HEK293 (cell line): Measurements from ENCODE around the gene CHIT1.

Source experiments
- CTCF ChIA-PET: fragments of 350-600 bp; formaldehyde crosslinking; extraction: SDS; loops from one replicate; lab custom pipeline; 2021; ENCODE audit warnings: antibody characterized with exemption; lab: Yijun Ruan, JAX
- POLR2A ChIA-PET: fragments of 300-600 bp; formaldehyde crosslinking; extraction: SDS; loops from one replicate; lab custom pipeline; 2020; ENCODE audit warnings: antibody characterized with exemption, inconsistent platforms; lab: Yijun Ruan, JAX
- H3K27ac ChIP-seq: fragments of 200-500 bp; sonication (Bioruptor generic); 2 replicates; pipeline ENCODE4 v1.5.1; 2014; ENCODE audit warnings: low read depth, low read length, control low read depth, inconsistent platforms; ENCODE audit errors: extremely low read depth
- H3K36me3 ChIP-seq, 2 experiments: fragments of 200-500 bp in 1 of 2; sonication (Bioruptor generic) in 1 of 2; 1 replicate in 1 of 2; 2 replicates in 1 of 2; pipeline ENCODE4 v1.5.1; 2014 to 2017; ENCODE audit warnings: inconsistent platforms in 2 of 2, low read length in 2 of 2; ENCODE audit not compliant: control insufficient read depth in 2 of 2, insufficient read depth in 1 of 2
- H3K4me1 ChIP-seq: fragments of 200-500 bp; sonication (Bioruptor generic); 2 replicates; pipeline ENCODE4 v1.5.1; 2014; ENCODE audit warnings: mild to moderate bottlenecking, low read length, inconsistent platforms; ENCODE audit not compliant: control insufficient read depth, insufficient read depth
- H3K4me3 ChIP-seq: 2 replicates; pipeline ENCODE4 v1.5.1; 2011; ENCODE audit warnings: low read depth, mild to moderate bottlenecking, control low read depth, low read length, moderate library complexity
- H3K9me3 ChIP-seq: fragments of 200-500 bp; sonication (Bioruptor generic); 2 replicates; pipeline ENCODE4 v1.5.1; 2014; ENCODE audit warnings: low read depth, low read length, inconsistent platforms; ENCODE audit not compliant: control insufficient read depth, insufficient read depth
- HOXD13 ChIP-seq: sonication (generic); formaldehyde crosslinking; IDR thresholded peaks from 2 replicates; pipeline ENCODE4 v1.8.0; 2022; ENCODE audit warnings: missing genetic modification reagents, borderline replicate concordance
- KLF10 ChIP-seq: fragments of 450-650 bp; IDR thresholded peaks from 2 replicates; pipeline ENCODE4 v1.5.1; 2018; ENCODE audit warnings: missing biosample characterization, mild to moderate bottlenecking, missing genetic modification characterization
- MZF1 ChIP-seq: fragments of 450-650 bp; formaldehyde crosslinking; IDR thresholded peaks from 2 replicates; pipeline ENCODE4 v1.5.1; 2017; ENCODE audit warnings: missing biosample characterization, missing genetic modification characterization, borderline replicate concordance
- PRDM1 ChIP-seq: fragments of 450-650 bp; formaldehyde crosslinking; IDR thresholded peaks from 2 replicates; pipeline ENCODE4; 2016; ENCODE audit warnings: missing biosample characterization, missing genetic modification characterization
- ZBTB1 ChIP-seq: fragments of 450-650 bp; formaldehyde crosslinking; IDR thresholded peaks from 2 replicates; pipeline ENCODE4 v1.5.1; 2016; ENCODE audit warnings: missing biosample characterization, missing genetic modification characterization
- ZBTB44 ChIP-seq: fragments of 450-650 bp; IDR thresholded peaks from 2 replicates; pipeline ENCODE4 v1.5.1; 2018; ENCODE audit warnings: missing biosample characterization, mild to moderate bottlenecking, missing genetic modification characterization
- ZEB2 ChIP-seq: fragments of 450-650 bp; formaldehyde crosslinking; IDR thresholded peaks from 2 replicates; pipeline ENCODE4 v1.5.1; 2016; ENCODE audit warnings: missing biosample characterization, missing genetic modification characterization
- ZFP3 ChIP-seq: fragments of 450-650 bp; formaldehyde crosslinking; IDR thresholded peaks from 2 replicates; pipeline ENCODE4 v1.5.1; 2016; ENCODE audit warnings: low read depth, missing biosample characterization, missing genetic modification characterization
- ZNF133 ChIP-seq: fragments of 450-650 bp; formaldehyde crosslinking; IDR thresholded peaks from 2 replicates; pipeline ENCODE4 v1.5.1; 2016; ENCODE audit warnings: missing biosample characterization, missing genetic modification characterization
- ZNF140 ChIP-seq: fragments of 450-650 bp; formaldehyde crosslinking; IDR thresholded peaks from 2 replicates; pipeline ENCODE4 v1.5.1; 2016; ENCODE audit warnings: missing biosample characterization, missing genetic modification characterization
- ZNF155 ChIP-seq: fragments of 450-650 bp; formaldehyde crosslinking; IDR thresholded peaks from 2 replicates; pipeline ENCODE4 v1.5.1; 2016; ENCODE audit warnings: missing biosample characterization, missing genetic modification characterization
- ZNF2 ChIP-seq: fragments of 450-650 bp; formaldehyde crosslinking; IDR thresholded peaks from 2 replicates; pipeline ENCODE4 v1.5.1; 2016; ENCODE audit warnings: missing biosample characterization, missing genetic modification characterization
- ZNF302 ChIP-seq: fragments of 450-650 bp; formaldehyde crosslinking; IDR thresholded peaks from 2 replicates; pipeline ENCODE4 v1.5.1; 2016; ENCODE audit warnings: missing biosample characterization, missing genetic modification characterization, low read depth
- ZNF555 ChIP-seq: fragments of 450-650 bp; formaldehyde crosslinking; conservative IDR thresholded peaks from 2 replicates; pipeline ENCODE4 v1.5.1; 2017; ENCODE audit warnings: missing biosample characterization, mild to moderate bottlenecking, missing genetic modification characterization, inconsistent platforms
- ZNF560 ChIP-seq: fragments of 450-650 bp; formaldehyde crosslinking; IDR thresholded peaks from 2 replicates; pipeline ENCODE4 v1.5.1; 2017; ENCODE audit warnings: missing biosample characterization, missing genetic modification characterization, borderline replicate concordance
- ZNF600 ChIP-seq: fragments of 450-650 bp; formaldehyde crosslinking; IDR thresholded peaks from 2 replicates; pipeline ENCODE4 v1.5.1; 2016; ENCODE audit warnings: missing biosample characterization, missing genetic modification characterization
- ZNF624 ChIP-seq: fragments of 450-650 bp; formaldehyde crosslinking; IDR thresholded peaks from 2 replicates; pipeline ENCODE4 v1.5.1; 2017; ENCODE audit warnings: missing biosample characterization, missing genetic modification characterization
- ZNF626 ChIP-seq: fragments of 450-650 bp; sonication (Bioruptor Pico); formaldehyde crosslinking; IDR thresholded peaks from 2 replicates; pipeline ENCODE4 v1.5.1; 2018; ENCODE audit warnings: missing biosample characterization, missing genetic modification characterization, inconsistent platforms
- ZNF670 ChIP-seq: fragments of 450-650 bp; formaldehyde crosslinking; IDR thresholded peaks from 2 replicates; pipeline ENCODE4 v1.5.1; 2016; ENCODE audit warnings: missing biosample characterization, missing genetic modification characterization, low read depth
- ZNF677 ChIP-seq: fragments of 450-650 bp; IDR thresholded peaks from 2 replicates; pipeline ENCODE4 v1.5.0; 2018; ENCODE audit warnings: missing biosample characterization, mild to moderate bottlenecking, missing genetic modification characterization, moderate library complexity
- ZSCAN18 ChIP-seq: fragments of 450-650 bp; formaldehyde crosslinking; IDR thresholded peaks from 2 replicates; pipeline ENCODE4 v1.5.1; 2016; ENCODE audit warnings: missing biosample characterization, missing genetic modification characterization
- ZSCAN23 ChIP-seq: fragments of 450-650 bp; formaldehyde crosslinking; IDR thresholded peaks from 2 replicates; pipeline ENCODE4 v1.5.1; 2016; ENCODE audit warnings: missing biosample characterization, missing genetic modification characterization
- TF ChIP-seq, protein P1 (sequence below): fragments of 450-650 bp; formaldehyde crosslinking; IDR thresholded peaks from 2 replicates; pipeline ENCODE4 v1.5.1; 2017; ENCODE audit warnings: missing biosample characterization, missing genetic modification characterization
- TF ChIP-seq, protein P2 (sequence below): fragments of 450-650 bp; formaldehyde crosslinking; IDR thresholded peaks from 2 replicates; pipeline ENCODE4 v1.5.1; 2016; ENCODE audit warnings: missing biosample characterization, missing genetic modification characterization
- TF ChIP-seq, protein P3 (sequence below): fragments of 450-650 bp; formaldehyde crosslinking; IDR thresholded peaks from 2 replicates; pipeline ENCODE4 v1.5.1; 2017; ENCODE audit warnings: missing biosample characterization, missing genetic modification characterization

Gene CHIT1

GRCh38 chr1:203250911-203251310 is 21.4 kb upstream of the CHIT1 start (continued):
- TF ChIP-seq ZNF600 (tag by site-specific recombination) (no peak), ZSCAN23 (tag by site-specific recombination) (no peak), HOXD13 (CRISPR knock-in tag) (no peak), ZNF133 (no peak), ZNF155 (no peak), ZNF560 (no peak), KLF10 (tag by site-specific recombination) (no peak), ZNF626 (tag by site-specific recombination) (no peak), ZNF555 (tag by site-specific recombination) (no peak)
- TF ChIP-seq, protein P1, sequence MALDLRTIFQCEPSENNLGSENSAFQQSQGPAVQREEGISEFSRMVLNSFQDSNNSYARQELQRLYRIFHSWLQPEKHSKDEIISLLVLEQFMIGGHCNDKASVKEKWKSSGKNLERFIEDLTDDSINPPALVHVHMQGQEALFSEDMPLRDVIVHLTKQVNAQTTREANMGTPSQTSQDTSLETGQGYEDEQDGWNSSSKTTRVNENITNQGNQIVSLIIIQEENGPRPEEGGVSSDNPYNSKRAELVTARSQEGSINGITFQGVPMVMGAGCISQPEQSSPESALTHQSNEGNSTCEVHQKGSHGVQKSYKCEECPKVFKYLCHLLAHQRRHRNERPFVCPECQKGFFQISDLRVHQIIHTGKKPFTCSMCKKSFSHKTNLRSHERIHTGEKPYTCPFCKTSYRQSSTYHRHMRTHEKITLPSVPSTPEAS (tag by site-specific recombination) = no peak
- TF ChIP-seq, protein P2, sequence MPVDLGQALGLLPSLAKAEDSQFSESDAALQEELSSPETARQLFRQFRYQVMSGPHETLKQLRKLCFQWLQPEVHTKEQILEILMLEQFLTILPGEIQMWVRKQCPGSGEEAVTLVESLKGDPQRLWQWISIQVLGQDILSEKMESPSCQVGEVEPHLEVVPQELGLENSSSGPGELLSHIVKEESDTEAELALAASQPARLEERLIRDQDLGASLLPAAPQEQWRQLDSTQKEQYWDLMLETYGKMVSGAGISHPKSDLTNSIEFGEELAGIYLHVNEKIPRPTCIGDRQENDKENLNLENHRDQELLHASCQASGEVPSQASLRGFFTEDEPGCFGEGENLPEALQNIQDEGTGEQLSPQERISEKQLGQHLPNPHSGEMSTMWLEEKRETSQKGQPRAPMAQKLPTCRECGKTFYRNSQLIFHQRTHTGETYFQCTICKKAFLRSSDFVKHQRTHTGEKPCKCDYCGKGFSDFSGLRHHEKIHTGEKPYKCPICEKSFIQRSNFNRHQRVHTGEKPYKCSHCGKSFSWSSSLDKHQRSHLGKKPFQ (tag by site-specific recombination) = no peak

- POLR2A ChIA-PET = no interaction called here
- no peaks in the 10 kb centered on the region for H3K9me3 ChIP-seq
- TF ChIP-seq ZBTB44 (tag by site-specific recombination) (no peak), ZBTB1 (tag by site-specific recombination) (no peak), ZFP3 (tag by site-specific recombination) (no peak), ZNF670 (tag by site-specific recombination) (no peak), MZF1 (tag by site-specific recombination) (no peak), ZNF2 (tag by site-specific recombination) (no peak), ZNF302 (tag by site-specific recombination) (no peak), ZNF677 (tag by site-specific recombination) (no peak), ZNF624 (tag by site-specific recombination) (no peak), ZNF140 (tag by site-specific recombination) (no peak), ZEB2 (tag by site-specific recombination) (no peak), PRDM1 (tag by site-specific recombination) (no peak), ZNF155 (no peak), ZSCAN18 (tag by site-specific recombination) (no peak)
- TF ChIP-seq, protein P3, sequence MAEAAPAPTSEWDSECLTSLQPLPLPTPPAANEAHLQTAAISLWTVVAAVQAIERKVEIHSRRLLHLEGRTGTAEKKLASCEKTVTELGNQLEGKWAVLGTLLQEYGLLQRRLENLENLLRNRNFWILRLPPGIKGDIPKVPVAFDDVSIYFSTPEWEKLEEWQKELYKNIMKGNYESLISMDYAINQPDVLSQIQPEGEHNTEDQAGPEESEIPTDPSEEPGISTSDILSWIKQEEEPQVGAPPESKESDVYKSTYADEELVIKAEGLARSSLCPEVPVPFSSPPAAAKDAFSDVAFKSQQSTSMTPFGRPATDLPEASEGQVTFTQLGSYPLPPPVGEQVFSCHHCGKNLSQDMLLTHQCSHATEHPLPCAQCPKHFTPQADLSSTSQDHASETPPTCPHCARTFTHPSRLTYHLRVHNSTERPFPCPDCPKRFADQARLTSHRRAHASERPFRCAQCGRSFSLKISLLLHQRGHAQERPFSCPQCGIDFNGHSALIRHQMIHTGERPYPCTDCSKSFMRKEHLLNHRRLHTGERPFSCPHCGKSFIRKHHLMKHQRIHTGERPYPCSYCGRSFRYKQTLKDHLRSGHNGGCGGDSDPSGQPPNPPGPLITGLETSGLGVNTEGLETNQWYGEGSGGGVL (tag by site-specific recombination) = no peak
- no peak overlapping the region for H3K4me3 ChIP-seq
- no peaks in the 10 kb centered on the region for H3K36me3 ChIP-seq
- CTCF ChIA-PET = interaction anchor here (0.8 to 3.1 kb wide), 2 partner anchors 23 to 126 kb away, joined by 3 to 23 read pairs; no protein-coding TSS in a partner anchor
- no peaks in the 10 kb centered on the region for H3K4me1 ChIP-seq
- no peak overlapping the region for H3K27ac ChIP-seq
Measured at GRCh38 chr1:203244776-203245175, 15.3 kb upstream of the CHIT1 start.
